HL-60 (cell line): ENCODE measurements around the gene POLK.

ENCODE experiments used
- DNase-seq, 2 experiments: peaks; one replicate each; pipeline ENCODE4 v3.0.0-alpha.2; 2010 to 2020; ENCODE audit warnings: low read depth in 1 of 2, low spot score in 1 of 2
- H3K27ac ChIP-seq: fragments of 250-450 bp; sonication (Bioruptor Pico); replicated peaks from 2 replicates; pipeline ENCODE4 v1.5.1; 2020; ENCODE audit warnings: mild to moderate bottlenecking, moderate library complexity
- H3K27me3 ChIP-seq: fragments of 250-450 bp; sonication (Bioruptor Pico); 2 replicates; pipeline ENCODE4 v1.5.1; 2021; ENCODE audit warnings: mild to moderate bottlenecking, moderate library complexity; ENCODE audit not compliant: insufficient read depth, poor library complexity, severe bottlenecking
- H3K4me3 ChIP-seq: replicated peaks from 2 replicates; pipeline ENCODE4 v1.5.1; 2011; ENCODE audit warnings: mild to moderate bottlenecking, control low read depth, low read length; ENCODE audit not compliant: insufficient read depth
- CTCF ChIP-seq: IDR thresholded peaks from one replicate; pipeline ENCODE4 v1.5.1; 2011; ENCODE audit warnings: low read length, control low read depth, inconsistent platforms; ENCODE audit not compliant: insufficient read depth
- GABPA ChIP-seq: IDR thresholded peaks from 2 replicates; pipeline ENCODE4 v1.6.1; 2012; ENCODE audit warnings: low read depth
- POLR2AphosphoS5 ChIP-seq: IDR thresholded peaks from 2 replicates; pipeline ENCODE4 v1.6.1; 2012; ENCODE audit warnings: low read depth
- REST ChIP-seq: IDR thresholded peaks from 2 replicates; pipeline ENCODE4 v1.6.1; 2012; ENCODE audit warnings: low read depth; ENCODE audit not compliant: insufficient replicate concordance
- SPI1 ChIP-seq: IDR thresholded peaks from 2 replicates; pipeline ENCODE4 v1.6.1; 2012; ENCODE audit warnings: low read depth, mild to moderate bottlenecking, borderline replicate concordance

POLK gene

GRCh38 chr5:75545131-75545530, 33.4 kb downstream of the POLK start:
- no peak for TF ChIP-seq GABPA
- no peak for TF ChIP-seq CTCF
- TF ChIP-seq REST, result no peak
- TF ChIP-seq POLR2AphosphoS5, result no peak
- TF ChIP-seq SPI1, result no peak
- DNase-seq, result no peak
- H3K4me3 ChIP-seq, result no peak overlapping the region
- H3K27ac ChIP-seq, result no peak overlapping the region
- H3K27me3 ChIP-seq, result no peaks in the 10 kb centered on the region

GRCh38 chr5:75546830-75547229, 35.1 kb downstream of the POLK start:
- no peak for DNase-seq
- TF ChIP-seq CTCF, result no peak
- TF ChIP-seq POLR2AphosphoS5, result no peak
- TF ChIP-seq GABPA, result no peak
- TF ChIP-seq SPI1, result no peak
- no peak for TF ChIP-seq REST
- Histone ChIP-seq H3K27me3 (no peaks in the 10 kb centered on the region), H3K4me3 (no peak overlapping the region), H3K27ac (no peak overlapping the region)

- DNase-seq, result no peak
- H3K27me3 ChIP-seq, result no peaks in the 10 kb centered on the region
- TF ChIP-seq POLR2AphosphoS5, result no peak
- TF ChIP-seq CTCF, result no peak
- TF ChIP-seq SPI1, result no peak
- no peak for TF ChIP-seq REST
- TF ChIP-seq GABPA, result no peak
- H3K27ac ChIP-seq, result no peak overlapping the region
- no peak overlapping the region for H3K4me3 ChIP-seq
Observed at GRCh38 chr5:75547812-75548211, 36.1 kb downstream of the POLK start.
